Lower leg skin (tissue), 3 donors: ENCODE data around the gene ARHGAP27.
"Not testable (repeated sequence)": the region's sequence is repeated elsewhere in the genome, so short reads cannot be mapped to it uniquely, and the experiment has no call there.

Experiments
- CTCF ChIP-seq, 3 donors: fragments of 450-650 bp; IDR thresholded peaks; one replicate each; pipeline ENCODE4 v1.5.1; 2016; ENCODE audit warnings: antibody characterized with exemption in 3 of 3, mild to moderate bottlenecking in 3 of 3, moderate library complexity in 2 of 3
- POLR2A ChIP-seq, 2 donors: fragments of 450-650 bp; IDR thresholded peaks; one replicate each; pipeline ENCODE4 v1.6.1; 2016 to 2017; ENCODE audit warnings: antibody characterized with exemption in 2 of 2, mild to moderate bottlenecking in 1 of 2, moderate library complexity in 1 of 2

GRCh38 chr17:45452329-45453224 is 19.9 kb upstream of the ARHGAP27 start:
- not testable (repeated sequence) for TF ChIP-seq CTCF, POLR2A (IDR thresholded peaks at IDR 0.05)
